Mucosa of descending colon (tissue), 3 donors: ENCODE data around the gene TLL2. TPM values are rescaled to one million over a fixed set of nuclear protein-coding genes. Genes with fewer than 3 reads are reported as not detected.

Experiments
- ATAC-seq: fragments of 200-7000 bp; cut with Tn5 transposase; one replicate; pipeline ENCODE4 v1.9.1; 2020; ENCODE audit warnings: mild to moderate bottlenecking, moderate library complexity
- DNase-seq, 3 donors: peaks; one replicate each; pipeline ENCODE4 v3.0.0-alpha.2; 2020
- H3K36me3 ChIP-seq: fragments of 200-600 bp; one replicate; pipeline ENCODE4 v1.8.0; 2021; ENCODE audit warnings: low read depth, mild to moderate bottlenecking
- H3K4me1 ChIP-seq: fragments of 200-600 bp; one replicate; pipeline ENCODE4 v1.8.0; 2021; ENCODE audit warnings: low read depth, mild to moderate bottlenecking
- H3K4me3 ChIP-seq: fragments of 200-600 bp; one replicate; pipeline ENCODE4 v1.8.0; 2021; ENCODE audit warnings: mild to moderate bottlenecking
- H3K9me3 ChIP-seq: fragments of 200-600 bp; one replicate; pipeline ENCODE4 v1.8.0; 2021; ENCODE audit warnings: mild to moderate bottlenecking
- CTCF ChIP-seq: fragments of 200-600 bp; IDR thresholded peaks from one replicate; pipeline ENCODE4 v1.8.0; 2022; ENCODE audit warnings: antibody characterized with exemption, mild to moderate bottlenecking
- intact Hi-C, 2 donors: fragments of 100-400 bp; cut with DNase I in 1 of 2; cut with micrococcal nuclease in 1 of 2; formaldehyde crosslinking; loops; one replicate each; pipeline versions ENCODE4 v1.11.0 to v1.11.1; 2022; cut with DNase I, micrococcal nuclease
- total RNA-seq, 3 donors: library from RNA; stranded (reverse); fragmentation: NEBNext Ultra II Directional in 2 of 3; extraction: Animal tissue kit (Norgen Biotek cat#: 25700) in 2 of 3; gene quantifications; one replicate each; pipeline versions ENCODE4 v1.2.1 to v1.2.4, GENCODE V29; 2021 to 2023
- donor health status: DM: no; HTN: no; CAD: no; lungs with moderate emphysema.
- donor health status: DM: no; HTN: no; CAD: no.
- donor health status: DM: no; HTN: yes; CAD: no.

Gene TLL2
- total RNA-seq, 3 donors from 2014 or later = 0.17 to 0.70 (median 0.65) TPM

- H3K4me1 ChIP-seq = no peaks in the 10 kb centered on the region
- no peak for DNase-seq
- TF ChIP-seq CTCF = no peak
- H3K9me3 ChIP-seq = no peaks in the 10 kb centered on the region
- intact Hi-C loops = no loop called here
- no peaks in the 10 kb centered on the region for H3K36me3 ChIP-seq
- no peak for ATAC-seq
- H3K4me3 ChIP-seq = no peak overlapping the region
Observed at GRCh38 chr10:96400465-96400864, 113.3 kb downstream of the TLL2 start.

- H3K9me3 ChIP-seq = no peaks in the 10 kb centered on the region
- no peaks in the 10 kb centered on the region for H3K36me3 ChIP-seq
- intact Hi-C loops = loop anchor here (5.0 kb wide), 1 partner anchor 114 kb away; the partner anchor contains the start of gene TLL2 (in 2 of the 2)
- no peak overlapping the region for H3K4me3 ChIP-seq
- TF ChIP-seq CTCF = no peak
- H3K4me1 ChIP-seq = no peaks in the 10 kb centered on the region
- no peak for ATAC-seq
- DNase-seq = no peak
Observed at GRCh38 chr10:96397902-96398301, 115.8 kb downstream of the TLL2 start.

GRCh38 chr10:96395931-96396877 lies 117.5 kb downstream of the TLL2 start:
- peak; percentile 90 for ATAC-seq
- TF ChIP-seq CTCF = peak; percentile 67
- Histone ChIP-seq H3K4me1 (no peaks in the 10 kb centered on the region), H3K36me3 (no peaks in the 10 kb centered on the region), H3K9me3 (no peaks in the 10 kb centered on the region), H3K4me3 (no peak overlapping the region)
- DNase-seq = peak in 2 of 3 donors; percentile 68 to 80
- intact Hi-C loops = loop anchor here (5.0 kb wide), 1 partner anchor 116 kb away; the partner anchor contains the start of gene TLL2 (in 2 of the 2)

- H3K4me1 ChIP-seq = no peaks in the 10 kb centered on the region
- no peaks in the 10 kb centered on the region for H3K9me3 ChIP-seq
- H3K36me3 ChIP-seq = no peaks in the 10 kb centered on the region
- ATAC-seq = no peak
- no peak overlapping the region for H3K4me3 ChIP-seq
- intact Hi-C loops = no loop called here
- peak in 1 of 3 donors; percentile 39 for DNase-seq
- no peak for TF ChIP-seq CTCF
Observed at GRCh38 chr10:96390460-96390864, 123.3 kb downstream of the TLL2 start.

GRCh38 chr10:96389785-96390184 lies 123.9 kb downstream of the TLL2 start:
- intact Hi-C loops = no loop called here
- no peak for DNase-seq

More at GRCh38 chr10:96389785-96390184, 123.9 kb downstream of the TLL2 start:
- H3K36me3 ChIP-seq = no peaks in the 10 kb centered on the region
- H3K9me3 ChIP-seq = no peaks in the 10 kb centered on the region
- no peaks in the 10 kb centered on the region for H3K4me1 ChIP-seq
- no peak for TF ChIP-seq CTCF
- ATAC-seq = no peak
- H3K4me3 ChIP-seq = no peak overlapping the region
